Ectodermal cell (in vitro differentiated cells): ENCODE measurements around the gene PGM5.
"Not testable (repeated sequence)": the region's sequence is repeated elsewhere in the genome, so short reads cannot be mapped to it uniquely, and the experiment has no call there.

Source experiments
- H3K27ac ChIP-seq: 2 replicates; pipeline ENCODE4 v1.7.0; 2013; ENCODE audit warnings: mild to moderate bottlenecking, low read depth, low read length; ENCODE audit not compliant: insufficient read depth, poor library complexity, severe bottlenecking
- H3K27me3 ChIP-seq: 2 replicates; pipeline ENCODE4 v1.7.0; 2013; ENCODE audit warnings: mild to moderate bottlenecking, low read length; ENCODE audit not compliant: insufficient read depth, control insufficient read depth, poor library complexity, severe bottlenecking
- H3K36me3 ChIP-seq: one replicate; pipeline ENCODE4 v1.7.0; 2013; ENCODE audit warnings: low read length; ENCODE audit not compliant: control insufficient read depth, insufficient read depth
- H3K4me1 ChIP-seq: one replicate; pipeline ENCODE4 v1.7.0; 2013; ENCODE audit warnings: low read length; ENCODE audit not compliant: control insufficient read depth, insufficient read depth
- H3K4me3 ChIP-seq: 2 replicates; pipeline ENCODE4 v1.7.0; 2013; ENCODE audit warnings: low read depth, low read length, control low read depth; ENCODE audit not compliant: insufficient read depth
- H3K9me3 ChIP-seq: 2 replicates; pipeline ENCODE4 v1.7.0; 2013; ENCODE audit warnings: mild to moderate bottlenecking, low read length, moderate library complexity; ENCODE audit not compliant: control insufficient read depth
- WGBS, 2 experiments: methylation state at CpG; one replicate each; pipeline ENCODE4 v1.1.7; 2013; ENCODE audit warnings: missing lambda C conversion rate in 2 of 2; 5-methylcytosine and 5-hydroxymethylcytosine counted together

PGM5 gene

GRCh38 chr9:68412754-68413153 lies 56.3 kb downstream of the PGM5 start:
- H3K4me3 ChIP-seq, H3K27ac ChIP-seq, H3K36me3 ChIP-seq, H3K27me3 ChIP-seq, H3K4me1 ChIP-seq, H3K9me3 ChIP-seq: not testable (repeated sequence)
- WGBS, 2 experiments = 100% methylated on average over 1 of the region's 2 CpGs; no CpG with 5 or more reads in 1 of the 2 experiments

- WGBS, 2 experiments = 93 to 100% methylated on average over 1 of the region's 1 CpG
- not testable (repeated sequence) for H3K27me3 ChIP-seq, H3K27ac ChIP-seq, H3K36me3 ChIP-seq, H3K4me3 ChIP-seq, H3K9me3 ChIP-seq, H3K4me1 ChIP-seq
Observed at GRCh38 chr9:68415065-68415464, 58.7 kb downstream of the PGM5 start.

- WGBS, 2 experiments = 79 to 82% methylated on average over 7 of the region's 8 CpGs
- H3K27me3 ChIP-seq = peaks cover 6% of the 10 kb centered on the region
- H3K36me3 ChIP-seq = no peaks in the 10 kb centered on the region
- no peaks in the 10 kb centered on the region for H3K4me1 ChIP-seq
- H3K4me3 ChIP-seq = no peak overlapping the region
- H3K9me3 ChIP-seq = no peaks in the 10 kb centered on the region
- no peak overlapping the region for H3K27ac ChIP-seq
Observed at GRCh38 chr9:68416936-68417564, 60.6 kb downstream of the PGM5 start.

- no peaks in the 10 kb centered on the region for H3K4me1 ChIP-seq
- H3K9me3 ChIP-seq = no peaks in the 10 kb centered on the region
- H3K4me3 ChIP-seq = no peak overlapping the region
- H3K36me3 ChIP-seq = no peaks in the 10 kb centered on the region
- 80 to 85% methylated on average over 3 of the region's 3 CpGs for WGBS, 2 experiments
- H3K27ac ChIP-seq = no peak overlapping the region
- H3K27me3 ChIP-seq = peaks cover 6% of the 10 kb centered on the region
Observed at GRCh38 chr9:68417762-68418161, 61.4 kb downstream of the PGM5 start.

- H3K9me3 ChIP-seq = no peaks in the 10 kb centered on the region
Observed at GRCh38 chr9:68418259-68418845, 61.9 kb downstream of the PGM5 start.

GRCh38 chr9:68419901-68420300 lies 63.5 kb downstream of the PGM5 start:
- 79 to 80% methylated on average over 3 of the region's 3 CpGs for WGBS, 2 experiments

More at GRCh38 chr9:68418259-68418845, 61.9 kb downstream of the PGM5 start:
- WGBS, 2 experiments = 77 to 78% methylated on average over 10 to 11 of the region's 11 CpGs
- H3K27ac ChIP-seq = no peak overlapping the region
- peaks cover 8% of the 10 kb centered on the region for H3K27me3 ChIP-seq
- no peak overlapping the region for H3K4me3 ChIP-seq
- no peaks in the 10 kb centered on the region for H3K4me1 ChIP-seq
- no peaks in the 10 kb centered on the region for H3K36me3 ChIP-seq

GRCh38 chr9:68426755-68427154 lies 70.3 kb downstream of the PGM5 start:
- peaks cover 6% of the 10 kb centered on the region for H3K4me1 ChIP-seq
- peaks cover 22% of the 10 kb centered on the region for H3K27me3 ChIP-seq
- 79 to 82% methylated on average over 1 of the region's 1 CpG for WGBS, 2 experiments
- no peaks in the 10 kb centered on the region for H3K9me3 ChIP-seq
- no peak overlapping the region for H3K27ac ChIP-seq
- no peaks in the 10 kb centered on the region for H3K36me3 ChIP-seq
- H3K4me3 ChIP-seq = no peak overlapping the region

More at GRCh38 chr9:68419901-68420300, 63.5 kb downstream of the PGM5 start:
- H3K27ac ChIP-seq = no peak overlapping the region
- H3K4me3 ChIP-seq = no peak overlapping the region
- H3K27me3 ChIP-seq = peaks cover 18% of the 10 kb centered on the region
- no peaks in the 10 kb centered on the region for H3K36me3 ChIP-seq
- H3K9me3 ChIP-seq = no peaks in the 10 kb centered on the region
- no peaks in the 10 kb centered on the region for H3K4me1 ChIP-seq

- no peak overlapping the region for H3K4me3 ChIP-seq
- H3K9me3 ChIP-seq = no peaks in the 10 kb centered on the region
- H3K36me3 ChIP-seq = no peaks in the 10 kb centered on the region
- H3K27ac ChIP-seq = no peak overlapping the region
- H3K27me3 ChIP-seq = peaks cover 22% of the 10 kb centered on the region
- H3K4me1 ChIP-seq = peaks cover 6% of the 10 kb centered on the region
Observed at GRCh38 chr9:68427216-68427977, 71.0 kb downstream of the PGM5 start.

- Histone ChIP-seq H3K4me1 (peaks cover 6% of the 10 kb centered on the region), H3K36me3 (no peaks in the 10 kb centered on the region), H3K27ac (no peak overlapping the region), H3K9me3 (no peaks in the 10 kb centered on the region), H3K4me3 (no peak overlapping the region), H3K27me3 (peaks cover 19% of the 10 kb centered on the region)
- 81 to 90% methylated on average over 1 to 2 of the region's 2 CpGs for WGBS, 2 experiments
Observed at GRCh38 chr9:68428481-68428880, 72.1 kb downstream of the PGM5 start.

- H3K36me3 ChIP-seq = no peaks in the 10 kb centered on the region
- no peak overlapping the region for H3K27ac ChIP-seq
- WGBS, 2 experiments = 91 to 93% methylated on average over 2 of the region's 2 CpGs
- no peaks in the 10 kb centered on the region for H3K9me3 ChIP-seq
- H3K4me1 ChIP-seq = peaks cover 6% of the 10 kb centered on the region
- H3K27me3 ChIP-seq = peaks cover 10% of the 10 kb centered on the region
- no peak overlapping the region for H3K4me3 ChIP-seq
Observed at GRCh38 chr9:68429631-68430030, 73.2 kb downstream of the PGM5 start.
